Upper lobe of left lung (tissue), 4 donors: ENCODE results near the gene VIPAS39.

ENCODE experiments used
- EP300 ChIP-seq, 4 donors: sonication (generic); formaldehyde crosslinking; IDR thresholded peaks; one replicate each; pipeline ENCODE4 v1.5.1; 2017; ENCODE audit warnings: antibody characterized with exemption in 4 of 4, control low read depth in 2 of 4
- TF ChIP-seq, protein P1 (sequence below), 6 experiments: fragments of 450-650 bp in 4 of 6; fragments of 200-600 bp in 2 of 6; sonication (generic) in 2 of 6; IDR thresholded peaks; one replicate each; pipeline ENCODE4 v1.5.1; 2016 to 2019; ENCODE audit warnings: antibody characterized with exemption in 6 of 6

DNA sequence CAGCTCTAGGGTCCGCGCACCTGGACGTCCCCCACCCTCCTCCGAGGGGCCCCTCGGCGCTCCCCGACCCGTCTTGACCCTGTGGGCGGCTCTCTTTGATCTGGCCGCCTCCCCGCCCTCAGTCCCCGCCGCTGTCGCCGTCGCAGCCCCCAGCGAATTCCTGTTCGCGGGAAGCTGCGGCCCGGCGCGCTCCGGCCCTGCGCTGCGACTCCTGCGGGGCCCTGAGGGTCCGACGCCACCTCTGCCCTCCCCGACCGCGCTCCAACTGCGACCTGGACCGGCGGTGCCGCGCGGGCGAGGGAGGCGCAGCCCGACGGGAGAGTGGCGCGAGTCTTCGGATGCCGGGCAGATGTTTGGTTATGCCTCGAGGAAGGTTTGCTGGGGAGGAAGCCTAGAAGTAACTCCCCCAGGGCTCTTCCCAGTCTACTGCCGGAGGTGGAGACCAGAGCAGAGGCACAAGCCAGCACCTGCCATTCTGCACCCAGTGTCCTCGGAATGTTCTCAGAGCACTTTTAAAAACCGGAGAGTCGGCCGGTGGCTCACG, 41.7 kb upstream of the VIPAS39 start:
- TF ChIP-seq, protein P1, sequence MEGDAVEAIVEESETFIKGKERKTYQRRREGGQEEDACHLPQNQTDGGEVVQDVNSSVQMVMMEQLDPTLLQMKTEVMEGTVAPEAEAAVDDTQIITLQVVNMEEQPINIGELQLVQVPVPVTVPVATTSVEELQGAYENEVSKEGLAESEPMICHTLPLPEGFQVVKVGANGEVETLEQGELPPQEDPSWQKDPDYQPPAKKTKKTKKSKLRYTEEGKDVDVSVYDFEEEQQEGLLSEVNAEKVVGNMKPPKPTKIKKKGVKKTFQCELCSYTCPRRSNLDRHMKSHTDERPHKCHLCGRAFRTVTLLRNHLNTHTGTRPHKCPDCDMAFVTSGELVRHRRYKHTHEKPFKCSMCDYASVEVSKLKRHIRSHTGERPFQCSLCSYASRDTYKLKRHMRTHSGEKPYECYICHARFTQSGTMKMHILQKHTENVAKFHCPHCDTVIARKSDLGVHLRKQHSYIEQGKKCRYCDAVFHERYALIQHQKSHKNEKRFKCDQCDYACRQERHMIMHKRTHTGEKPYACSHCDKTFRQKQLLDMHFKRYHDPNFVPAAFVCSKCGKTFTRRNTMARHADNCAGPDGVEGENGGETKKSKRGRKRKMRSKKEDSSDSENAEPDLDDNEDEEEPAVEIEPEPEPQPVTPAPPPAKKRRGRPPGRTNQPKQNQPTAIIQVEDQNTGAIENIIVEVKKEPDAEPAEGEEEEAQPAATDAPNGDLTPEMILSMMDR (IDR thresholded peaks at IDR 0.05) = no peak
- TF ChIP-seq EP300 (IDR thresholded peaks at IDR 0.05) = no peak
